Thymus (tissue), 11 donors: ENCODE results near the gene MDM2. TPM values are rescaled to one million over a fixed set of nuclear protein-coding genes. Genes with fewer than 3 reads are reported as not detected.

ENCODE experiments used
- DNase-seq, 9 donors: peaks; one replicate each; pipeline ENCODE4 v3.0.0-alpha.2; 2013; ENCODE audit warnings: low spot score in 9 of 9, low read depth in 6 of 9, missing footprints in 1 of 9
- H3K27ac ChIP-seq, 2 donors: one replicate each; pipeline ENCODE4 v1.5.1; 2013; ENCODE audit warnings: control low read depth in 1 of 2, low read depth in 1 of 2, low read length in 1 of 2, mild to moderate bottlenecking in 1 of 2, moderate library complexity in 1 of 2
- H3K27me3 ChIP-seq, 2 donors: one replicate each; pipeline ENCODE4 v1.5.1; 2013; ENCODE audit warnings: low read length in 1 of 2; ENCODE audit not compliant: control insufficient read depth in 2 of 2, insufficient read depth in 1 of 2
- H3K36me3 ChIP-seq, 2 donors: one replicate each; pipeline ENCODE4 v1.5.1; 2013; ENCODE audit warnings: low read length in 1 of 2, mild to moderate bottlenecking in 1 of 2, moderate library complexity in 1 of 2; ENCODE audit not compliant: control insufficient read depth in 2 of 2, insufficient read depth in 2 of 2
- H3K4me1 ChIP-seq, 2 donors: one replicate each; pipeline ENCODE4 v1.5.1; 2013; ENCODE audit warnings: low read length in 2 of 2; ENCODE audit not compliant: control insufficient read depth in 2 of 2, insufficient read depth in 2 of 2
- H3K4me3 ChIP-seq, 2 donors: one replicate each; pipeline ENCODE4 v1.5.1; 2013; ENCODE audit warnings: low read length in 2 of 2, control low read depth in 1 of 2, mild to moderate bottlenecking in 1 of 2
- H3K9me3 ChIP-seq, 2 donors: one replicate each; pipeline ENCODE4 v1.5.1; 2013; ENCODE audit warnings: low read length in 1 of 2, mild to moderate bottlenecking in 1 of 2; ENCODE audit not compliant: control insufficient read depth in 2 of 2, insufficient read depth in 1 of 2
- WGBS: extraction: QIAGEN DNeasy Blood & Tissue Kit; methylation state at CpG from one replicate; pipeline ENCODE4 v1.1.7; 2013; 5-methylcytosine and 5-hydroxymethylcytosine counted together
- polyA plus RNA-seq: library from polyadenylated mRNA; stranded (reverse); fragments of 200-250 nt; gene quantifications from one replicate; pipeline ENCODE4 v1.2.3, GENCODE V29; 2013
- total RNA-seq: library from RNA; stranded (reverse); fragments of 120-200 nt; gene quantifications from one replicate; pipeline ENCODE4 v1.2.4, GENCODE V29; 2013
- donor health status: healthy.

MDM2 gene
- total and polyA plus RNA-seq, 2 donors: 63.6 to 121 TPM

- Histone ChIP-seq H3K4me1 (no peaks in the 10 kb centered on the region), H3K27me3 (no peaks in the 10 kb centered on the region), H3K9me3 (no peaks in the 10 kb centered on the region), H3K4me3 (no peak overlapping the region), H3K27ac (no peak overlapping the region), H3K36me3 (peaks cover 42 to 81% of the 10 kb centered on the region in 2 donors)
- DNase-seq: no peak
- 97% methylated on average over 5 of the region's 5 CpGs for WGBS
These were observed 20.1 kb downstream of the MDM2 start for GRCh38 chr12:68827895-68828671.

GRCh38 chr12:68828672-68829068 is 20.7 kb downstream of the MDM2 start:
- H3K27ac ChIP-seq: no peak overlapping the region
- WGBS: 98% methylated on average over 7 of the region's 7 CpGs
- peaks cover 40 to 80% of the 10 kb centered on the region in 2 donors for H3K36me3 ChIP-seq
- no peaks in the 10 kb centered on the region for H3K27me3 ChIP-seq
- no peak for DNase-seq
- no peak overlapping the region for H3K4me3 ChIP-seq
- no peaks in the 10 kb centered on the region for H3K4me1 ChIP-seq
- H3K9me3 ChIP-seq: no peaks in the 10 kb centered on the region

- no peaks in the 10 kb centered on the region for H3K27me3 ChIP-seq
- no peaks in the 10 kb centered on the region for H3K9me3 ChIP-seq
- no peaks in the 10 kb centered on the region for H3K4me1 ChIP-seq
- H3K4me3 ChIP-seq: no peak overlapping the region
- peaks cover 37 to 70% of the 10 kb centered on the region in 2 donors for H3K36me3 ChIP-seq
- no peak for DNase-seq
- H3K27ac ChIP-seq: no peak overlapping the region
- 98% methylated on average over 6 of the region's 6 CpGs for WGBS
These were observed 23.3 kb downstream of the MDM2 start for GRCh38 chr12:68831272-68831671.

- Histone ChIP-seq H3K9me3 (no peaks in the 10 kb centered on the region), H3K27me3 (no peaks in the 10 kb centered on the region), H3K27ac (no peak overlapping the region), H3K4me1 (no peaks in the 10 kb centered on the region), H3K36me3 (peaks cover 39 to 75% of the 10 kb centered on the region in 2 donors), H3K4me3 (no peak overlapping the region)
- 97% methylated on average over 14 of the region's 14 CpGs for WGBS
- DNase-seq: no peak
These were observed 23.9 kb downstream of the MDM2 start for GRCh38 chr12:68831751-68832503.

GRCh38 chr12:68832504-68832867 is 24.5 kb downstream of the MDM2 start:
- DNase-seq: no peak
- H3K9me3 ChIP-seq: no peaks in the 10 kb centered on the region
- no peaks in the 10 kb centered on the region for H3K4me1 ChIP-seq
- 97% methylated on average over 4 of the region's 4 CpGs for WGBS
- H3K27ac ChIP-seq: no peak overlapping the region
- no peak overlapping the region for H3K4me3 ChIP-seq
- peaks cover 45 to 81% of the 10 kb centered on the region in 2 donors for H3K36me3 ChIP-seq
- H3K27me3 ChIP-seq: no peaks in the 10 kb centered on the region

- Histone ChIP-seq H3K4me1 (no peaks in the 10 kb centered on the region), H3K27ac (no peak overlapping the region), H3K9me3 (no peaks in the 10 kb centered on the region), H3K36me3 (peaks cover 43 to 81% of the 10 kb centered on the region in 2 donors), H3K27me3 (no peaks in the 10 kb centered on the region), H3K4me3 (no peak overlapping the region)
- DNase-seq: no peak
- 99% methylated on average over 4 of the region's 4 CpGs for WGBS
These were observed 25.5 kb downstream of the MDM2 start for GRCh38 chr12:68833508-68833907.

GRCh38 chr12:68835333-68835908 is 27.4 kb downstream of the MDM2 start:
- DNase-seq: no peak
- no peak overlapping the region for H3K27ac ChIP-seq
- no peaks in the 10 kb centered on the region for H3K4me1 ChIP-seq
- no peaks in the 10 kb centered on the region for H3K27me3 ChIP-seq
- H3K36me3 ChIP-seq: peaks cover 49 to 79% of the 10 kb centered on the region in 2 donors
- H3K9me3 ChIP-seq: no peaks in the 10 kb centered on the region
- H3K4me3 ChIP-seq: no peak overlapping the region
- WGBS: 98% methylated on average over 10 of the region's 10 CpGs

- peaks cover 55 to 79% of the 10 kb centered on the region in 2 donors for H3K36me3 ChIP-seq
- WGBS: 98% methylated on average over 1 of the region's 1 CpG
These were observed 29.2 kb downstream of the MDM2 start for GRCh38 chr12:68837215-68837614.

More at GRCh38 chr12:68837215-68837614, 29.2 kb downstream of the MDM2 start:
- Histone ChIP-seq H3K4me1 (no peaks in the 10 kb centered on the region), H3K27me3 (no peaks in the 10 kb centered on the region), H3K4me3 (no peak overlapping the region), H3K9me3 (no peaks in the 10 kb centered on the region), H3K27ac (no peak overlapping the region)
- DNase-seq: no peak
